ENCODE data around the gene ABI1. TPM values are rescaled to one million over a fixed set of nuclear protein-coding genes. Genes with fewer than 3 reads are reported as not detected.
A peak's percentile ranks its signal among the peaks of the same experiment; 100 is the strongest.

Gene ABI1
- total and polyA plus RNA-seq, 2 of the 13 experiments (the other 11 are each of a cell fraction or from before 2014, with no cell fraction given), result 20.9 to 22.9 TPM

GRCh38 chr10:26860102-26860442 lies 686 bp downstream of the ABI1 start (continued):
- 0 out of 2 replicates have a peak, but pooled peaks have one; percentile 14 for TF ChIP-seq ZNF20 (CRISPR knock-in tag; IDR thresholded peaks at IDR 0.05)

- H2AFZ ChIP-seq (ENCODE audit: low read length), result peak overlapping the region; percentile 29
- ChIA-PET POLR2A (no interaction called here), CTCF (ENCODE audit: low intra/inter-chr PET ratio, low total read pairs) (no interaction called here)
- DNase-seq (ENCODE audit: low spot score), result peak; percentile 22
- peaks cover 11% of the 10 kb centered on the region; the same call in 1 of the 2 replicates for H4K20me1 ChIP-seq (ENCODE audit: insufficient read depth, low read length)
- no peak for FAIRE-seq
- peak overlapping the region; percentile 76 for H3K4me2 ChIP-seq (ENCODE audit: low read depth, low read length)
- H3K9me3 ChIP-seq (ENCODE audit: low read length), result no peaks in the 10 kb centered on the region
- H3K79me2 ChIP-seq (ENCODE audit: insufficient read depth, low read length), result peaks cover 52% of the 10 kb centered on the region
- ATAC-seq, result no peak
- in situ Hi-C loops (cut with HindIII; ENCODE audit: extremely low pct_ligation_motif_present, low pct_unique_long_range_greater_than_20kb), result no loop called here
- intact Hi-C loops (cut with micrococcal nuclease; ENCODE audit: unreplicated experiment), result loop anchor here (1.0 to 2.0 kb wide), 3 partner anchors 23 to 133 kb away; no protein-coding TSS in a partner anchor
- peak overlapping the region; percentile 93 for H3K9ac ChIP-seq (ENCODE audit: insufficient read depth, low read depth, low read length)
- H3K27ac ChIP-seq (ENCODE audit: extremely low read length, insufficient read depth, low read length), result peak overlapping the region; percentile 93
- H3K4me1 ChIP-seq (ENCODE audit: insufficient read depth, low read length), result peaks cover 42% of the 10 kb centered on the region
- WGBS (ENCODE audit: low lambda C conversion rate), result 1% methylated on average over 15 of the region's 15 CpGs
- peak overlapping the region; percentile 75 to 100 (median 95) for H3K4me3 ChIP-seq (replicated peaks in 1 of 3; ENCODE audit: insufficient read depth in 1 of 3, low read depth in 2 of 3, low read length in 3 of 3)
- peaks cover 0 to 3% of the 10 kb centered on the region in 2 experiments; a peak in 1 of 5 replicates for H3K27me3 ChIP-seq (ENCODE audit: control insufficient read depth in 1 of 2, insufficient read depth in 2 of 2, low read length in 2 of 2)
- no TSS peak for BruUV-seq (replicated peaks)
- H3K36me3 ChIP-seq (replicated peaks in 1 of 2; ENCODE audit: control insufficient read depth in 1 of 2, insufficient read depth in 2 of 2, low read length in 2 of 2), result no peaks in the 10 kb centered on the region
- TF ChIP-seq FOSL2 (CRISPR knock-in tag; IDR thresholded peaks at IDR 0.05) (no peak), FOXK1 (CRISPR knock-in tag; IDR thresholded peaks at IDR 0.05; ENCODE audit: borderline replicate concordance, low read depth) (0 out of 2 replicates have a peak, but pooled peaks have one; percentile 5), SYNCRIP (IDR thresholded peaks at IDR 0.05; ENCODE audit: insufficient read depth, low read depth, low read length) (no peak), PLSCR1 (CRISPR knock-in tag; IDR thresholded peaks at IDR 0.05; ENCODE audit: borderline replicate concordance) (no peak), CREB3 (CRISPR knock-in tag; IDR thresholded peaks at IDR 0.05) (no peak), RXRB (CRISPR knock-in tag; IDR thresholded peaks at IDR 0.05; ENCODE audit: borderline replicate concordance) (0 out of 2 replicates have a peak, but pooled peaks have one; percentile 12), ZNF10 (CRISPR knock-in tag; IDR thresholded peaks at IDR 0.05; ENCODE audit: borderline replicate concordance, low read depth) (no peak), ZFP82 (CRISPR knock-in tag; IDR thresholded peaks at IDR 0.05; ENCODE audit: borderline replicate concordance) (no peak), IRF2 (CRISPR knock-in tag; IDR thresholded peaks at IDR 0.05) (no peak), ZNF597 (CRISPR knock-in tag; IDR thresholded peaks at IDR 0.05) (no peak), AGO1 (IDR thresholded peaks at IDR 0.05; ENCODE audit: low read depth, low read length, poor library complexity, severe bottlenecking) (no peak), ZNF678 (CRISPR knock-in tag; IDR thresholded peaks at IDR 0.05) (no peak), ZNF12 (CRISPR knock-in tag; IDR thresholded peaks at IDR 0.05) (no peak), JDP2 (CRISPR knock-in tag; IDR thresholded peaks at IDR 0.05; ENCODE audit: borderline replicate concordance) (no peak), SAP130 (CRISPR knock-in tag; IDR thresholded peaks at IDR 0.05; ENCODE audit: low read depth) (peak; percentile 46), JUNB (CRISPR knock-in tag; IDR thresholded peaks at IDR 0.05; ENCODE audit: borderline replicate concordance) (no peak), FOXC1 (CRISPR knock-in tag; IDR thresholded peaks at IDR 0.05; ENCODE audit: borderline replicate concordance) (no peak)
Observed at GRCh38 chr10:26859241-26860101, 1.3 kb downstream of the ABI1 start.
